NCI-H1417 (cell line): ENCODE data around the gene DRD2.

Source experiments
- DNase-seq, 3 experiments: peaks; one replicate each; lab custom pipeline; 2025; lab: John Stamatoyannopoulos, UW

The DRD2 gene

DNA sequence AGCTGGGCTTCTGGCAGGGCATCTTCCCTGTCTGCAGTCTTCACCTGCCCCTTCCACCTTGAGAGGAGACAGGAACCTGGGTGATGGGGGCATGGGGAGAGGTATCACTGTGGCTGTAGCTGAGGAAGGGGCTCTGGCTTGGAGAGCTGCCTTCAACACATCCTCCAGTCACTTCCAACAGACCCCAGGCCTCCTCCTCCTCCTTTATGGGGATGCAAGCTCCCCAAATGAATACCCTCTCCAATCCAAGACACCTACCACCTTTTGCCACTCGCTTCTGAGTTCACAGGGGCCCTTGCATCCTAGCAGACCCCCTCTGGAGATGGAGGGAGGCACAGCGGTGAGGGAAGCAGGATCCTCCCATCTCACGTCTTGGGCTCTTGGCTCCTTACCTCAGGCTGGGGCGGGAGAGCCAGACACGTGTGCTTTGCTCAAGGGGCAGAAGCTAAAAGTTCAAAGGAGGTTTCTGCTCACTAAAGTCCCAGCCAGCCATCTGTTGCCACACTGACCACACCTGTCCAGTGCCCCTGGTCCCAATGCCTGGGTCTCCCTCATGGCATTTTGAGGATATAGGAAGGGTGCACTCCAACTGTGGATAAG lies 74.5 kb downstream of the DRD2 start:
- DNase-seq: no peak

DNA sequence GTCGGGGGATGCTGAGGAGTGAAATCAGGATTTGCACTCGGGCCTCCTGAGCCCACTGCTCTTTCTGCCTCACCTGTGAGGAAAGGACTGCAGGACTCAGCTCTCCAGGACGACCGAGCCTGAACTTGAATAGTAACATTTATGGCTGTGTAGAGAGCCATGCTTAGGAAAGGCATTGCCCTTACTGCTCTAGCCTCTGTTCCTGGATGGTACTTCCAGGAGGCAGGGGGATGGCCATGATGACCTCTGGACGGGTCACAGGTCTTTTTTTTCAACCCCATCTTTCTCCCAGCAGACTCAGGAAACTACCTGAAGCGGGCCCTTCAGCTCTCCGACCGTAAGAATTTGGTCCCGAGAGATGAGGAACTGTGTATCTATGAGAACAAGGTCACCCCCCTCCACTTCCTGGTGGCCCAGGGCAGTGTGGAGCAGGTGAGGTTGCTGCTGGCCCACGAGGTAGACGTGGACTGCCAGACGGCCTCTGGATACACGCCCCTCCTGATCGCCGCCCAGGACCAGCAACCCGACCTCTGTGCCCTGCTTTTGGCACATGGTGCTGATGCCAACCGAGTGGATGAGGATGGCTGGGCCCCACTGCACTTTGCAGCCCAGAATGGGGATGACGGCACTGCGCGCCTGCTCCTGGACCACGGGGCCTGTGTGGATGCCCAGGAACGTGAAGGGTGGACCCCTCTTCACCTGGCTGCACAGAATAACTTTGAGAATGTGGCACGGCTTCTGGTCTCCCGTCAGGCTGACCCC lies 76.3 kb downstream of the DRD2 start:
- DNase-seq: no peak

GRCh38 chr11:113397821-113398220 lies 77.4 kb downstream of the DRD2 start:
- peak in 1 of 3 experiments; percentile 11 for DNase-seq

DNA sequence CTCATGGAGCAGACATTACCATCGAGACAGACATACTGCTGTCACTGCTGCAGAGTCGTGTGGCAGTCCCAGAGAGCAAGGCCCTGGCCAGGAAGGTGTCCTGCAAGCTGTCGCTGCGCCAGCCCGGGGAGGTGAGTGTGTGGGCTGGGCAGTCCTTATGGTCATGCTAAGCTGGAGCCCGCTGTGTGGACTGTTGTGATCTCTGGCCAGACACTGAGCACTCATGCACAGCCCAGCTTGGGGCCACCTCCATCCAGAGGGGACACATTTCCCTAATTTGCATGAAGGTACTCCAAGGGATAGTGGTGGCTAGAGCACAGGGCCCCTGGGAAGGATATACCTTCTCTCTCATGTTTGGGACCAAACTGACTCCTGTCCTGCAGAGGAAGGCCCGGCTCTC lies 78.0 kb downstream of the DRD2 start:
- DNase-seq: no peak

DNA sequence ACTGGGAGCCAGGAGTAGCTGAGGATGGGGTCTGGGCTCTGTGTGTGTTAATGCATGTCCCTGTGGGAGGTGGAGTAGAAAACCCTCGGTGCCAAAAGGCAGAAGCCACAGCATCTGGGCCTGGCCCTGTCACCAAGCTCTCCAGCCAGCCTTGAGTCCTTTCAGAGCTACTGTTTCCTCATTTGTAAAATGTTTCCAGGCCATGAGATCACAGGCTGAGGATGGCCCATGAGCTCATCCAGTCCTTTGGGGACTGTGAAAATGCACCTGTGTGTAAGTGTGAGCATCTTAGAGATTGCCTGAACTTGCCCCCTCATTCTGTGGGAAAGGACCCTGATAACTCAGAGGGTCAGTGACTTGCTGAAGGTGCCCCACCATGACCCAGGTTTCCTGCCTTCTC lies 78.5 kb downstream of the DRD2 start:
- no peak for DNase-seq

- no peak for DNase-seq
Observed at GRCh38 chr11:113395782-113396336, 79.3 kb downstream of the DRD2 start.

DNA sequence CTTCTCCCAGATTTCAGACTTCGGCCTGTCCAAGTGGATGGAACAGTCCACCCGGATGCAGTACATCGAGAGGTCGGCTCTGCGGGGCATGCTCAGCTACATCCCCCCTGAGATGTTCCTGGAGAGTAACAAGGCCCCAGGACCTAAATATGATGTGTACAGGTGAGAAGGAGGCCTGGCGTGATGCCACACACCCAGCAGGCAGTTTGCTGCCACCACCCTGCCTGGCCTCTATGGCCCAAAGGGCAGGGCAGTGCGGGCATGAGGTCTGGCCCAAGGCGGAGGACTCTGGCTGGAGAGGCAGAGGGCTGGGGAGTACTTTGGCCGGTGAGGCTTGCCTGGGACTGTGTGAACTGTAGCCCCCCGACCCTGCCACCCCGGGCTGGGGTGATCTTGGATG lies 80.3 kb downstream of the DRD2 start:
- no peak for DNase-seq

GRCh38 chr11:113393501-113393985 lies 81.7 kb downstream of the DRD2 start:
- no peak for DNase-seq

DNA sequence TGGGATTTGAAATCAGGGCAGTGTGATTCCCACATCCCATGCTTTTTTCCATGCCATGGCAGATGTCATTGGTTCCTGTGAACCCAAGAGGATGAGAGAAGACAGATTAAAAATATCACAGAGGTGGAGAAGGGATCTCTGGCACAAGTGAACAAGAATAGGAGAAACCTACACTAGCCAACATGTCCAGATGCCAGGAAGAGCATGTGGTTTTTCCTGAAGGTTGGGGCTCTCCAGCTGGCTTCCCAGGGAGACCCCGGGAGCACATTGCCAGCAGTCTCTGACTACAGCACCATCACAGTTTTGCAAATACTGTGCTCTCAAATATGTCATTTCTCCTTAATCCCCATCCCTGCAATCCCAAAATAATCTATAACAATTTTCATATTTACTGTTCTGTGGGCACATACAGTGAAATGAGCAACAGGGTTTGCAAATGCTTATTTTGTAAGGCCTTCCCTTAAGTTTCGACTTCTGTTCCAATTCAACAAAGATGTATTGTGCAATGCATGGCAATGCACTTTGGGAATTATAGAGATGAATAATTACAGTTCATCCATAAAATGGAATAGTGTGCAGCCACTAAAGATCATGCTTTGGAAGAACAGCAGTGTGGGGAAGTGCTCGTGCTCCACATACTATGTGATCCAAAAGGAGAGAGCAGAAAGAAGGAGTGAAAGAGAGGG lies 82.8 kb downstream of the DRD2 start:
- DNase-seq: no peak

GRCh38 chr11:113389272-113389671 lies 85.9 kb downstream of the DRD2 start:
- no peak for DNase-seq

DNA sequence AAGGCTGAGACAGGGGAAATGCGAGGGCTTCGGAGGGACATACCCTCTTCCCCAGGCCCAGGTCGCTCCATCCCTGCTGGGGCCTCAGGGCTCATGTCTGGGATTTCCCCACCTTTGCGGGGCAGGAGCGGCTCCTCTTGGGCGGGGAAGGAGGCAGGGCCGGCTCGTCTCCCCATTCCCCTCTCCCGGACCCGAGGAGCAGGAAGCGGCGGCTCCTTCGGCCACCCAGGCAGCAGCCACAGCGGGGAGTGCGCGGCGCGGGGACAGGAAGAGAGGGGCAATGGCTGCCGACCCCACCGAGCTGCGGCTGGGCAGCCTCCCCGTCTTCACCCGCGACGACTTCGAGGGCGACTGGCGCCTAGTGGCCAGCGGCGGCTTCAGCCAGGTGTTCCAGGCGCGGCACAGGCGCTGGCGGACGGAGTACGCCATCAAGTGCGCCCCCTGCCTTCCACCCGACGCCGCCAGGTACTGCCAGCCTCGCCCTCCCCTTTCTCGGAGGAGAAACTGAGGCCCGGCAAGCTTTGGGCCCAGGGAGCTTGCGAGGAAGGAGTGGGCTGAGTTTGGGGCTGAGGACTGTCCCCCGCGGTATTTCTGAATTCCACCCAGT lies 87.5 kb downstream of the DRD2 start, which contains the start of gene ANKK1:
TSS of gene ANKK1 (plus strand) at position 175 of the 607 bp plus-strand sequence. CDS start at position 281, 106 bp downstream.
- DNase-seq: no peak

GRCh38 chr11:113386866-113387265 lies 88.3 kb downstream of the DRD2 start:
- DNase-seq: no peak

GRCh38 chr11:113385749-113386148 lies 89.4 kb downstream of the DRD2 start:
- DNase-seq: peak in 1 of 3 experiments; percentile 25

GRCh38 chr11:113384551-113384950 lies 90.6 kb downstream of the DRD2 start:
- DNase-seq: peak in 2 of 3 experiments; percentile 41 to 62

DNA sequence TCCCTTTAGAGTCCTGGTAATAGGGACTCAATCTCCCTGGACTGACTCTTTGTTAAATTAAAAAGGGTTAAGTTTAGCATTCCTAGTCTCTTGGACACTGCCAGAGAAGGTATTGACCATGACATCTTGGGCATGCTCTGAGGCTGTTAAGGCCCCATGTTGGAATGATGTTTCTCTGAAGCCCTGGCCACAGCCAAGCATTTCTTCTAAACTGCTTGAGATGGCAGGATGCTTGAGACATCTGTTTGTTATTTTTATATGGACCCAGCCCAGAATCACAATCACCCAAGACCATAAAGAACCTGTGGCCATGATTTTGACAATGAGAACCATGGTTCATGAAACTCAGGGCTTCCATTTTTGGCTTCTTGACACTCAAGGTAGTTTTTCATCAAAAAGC lies 93.1 kb downstream of the DRD2 start:
- DNase-seq: no peak

DNA sequence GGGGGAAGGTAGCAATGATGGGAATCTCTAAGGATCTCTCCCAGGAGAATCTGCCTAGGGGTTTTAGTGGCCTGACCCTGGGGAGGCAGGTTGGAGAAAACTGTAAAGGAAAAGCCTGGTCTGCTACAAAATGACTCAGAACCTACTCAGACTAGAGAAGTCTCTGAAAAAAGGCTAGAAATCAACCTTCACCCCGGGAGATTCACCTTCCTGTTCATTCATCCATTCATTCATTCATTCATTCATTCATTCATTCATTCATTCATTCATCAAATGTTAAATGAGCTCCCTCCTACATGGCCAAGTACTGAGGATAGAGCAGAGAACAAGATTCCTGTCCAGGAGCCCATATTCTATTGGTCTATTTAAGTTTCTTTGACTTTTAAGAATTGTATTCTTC lies 96.5 kb downstream of the DRD2 start:
- DNase-seq: no peak

DNA sequence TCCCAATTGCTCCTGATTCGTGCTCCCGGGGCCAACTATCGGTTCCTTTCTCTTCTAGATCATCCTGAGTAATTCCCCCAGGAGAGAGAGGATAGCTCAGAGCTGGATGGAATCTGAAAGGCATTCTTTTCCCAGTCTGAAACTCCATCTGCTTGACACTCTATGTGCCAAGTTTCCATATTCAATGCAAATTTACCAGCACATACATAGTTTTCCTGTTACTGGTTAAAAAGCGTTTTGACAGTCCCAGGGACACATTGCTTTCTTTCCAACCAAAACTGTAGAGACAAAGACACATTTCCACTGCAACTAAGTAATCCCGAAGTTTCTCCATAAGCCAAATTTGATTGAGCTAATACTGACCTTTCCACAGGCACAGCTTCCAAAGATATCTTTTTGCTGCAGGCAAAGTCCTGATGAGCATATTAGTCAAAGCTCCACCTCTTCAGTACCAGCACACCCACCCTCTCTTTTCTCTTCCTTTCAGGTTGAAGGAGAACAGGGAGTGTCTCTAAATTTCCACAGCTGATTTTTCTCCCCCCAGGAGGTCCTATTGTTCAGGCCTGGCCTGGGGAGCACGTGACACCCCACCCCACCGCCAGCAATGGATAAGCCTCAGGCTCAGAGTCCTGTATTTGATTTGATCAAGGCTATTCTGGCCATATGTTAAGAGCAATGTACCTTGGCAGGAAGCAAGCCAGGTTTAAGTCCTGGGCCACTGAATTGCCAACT lies 97.4 kb downstream of the DRD2 start:
- peak in 2 of 3 experiments; percentile 53 to 75 for DNase-seq

GRCh38 chr11:113376156-113376555 lies 99.0 kb downstream of the DRD2 start:
- DNase-seq: no peak

DNA sequence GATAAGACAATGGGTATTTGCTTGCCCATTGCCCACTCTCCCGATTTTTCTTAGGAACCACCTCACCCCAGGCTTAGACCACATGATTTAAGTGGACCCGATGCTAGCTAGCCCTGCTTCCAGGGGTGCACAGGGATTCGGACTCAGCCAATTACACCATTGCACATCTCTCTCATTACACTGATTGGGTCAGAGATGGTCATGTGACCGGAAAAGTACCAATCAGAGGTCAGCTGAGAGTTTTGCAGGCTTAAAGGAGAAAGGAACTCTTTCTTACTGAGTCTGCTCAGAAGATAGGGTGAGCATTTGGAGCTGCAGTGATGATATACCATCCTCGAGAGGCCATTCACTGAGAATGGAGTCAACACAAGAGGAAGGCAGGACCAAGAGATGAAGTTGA lies 99.8 kb downstream of the DRD2 start:
- DNase-seq: no peak

DNA sequence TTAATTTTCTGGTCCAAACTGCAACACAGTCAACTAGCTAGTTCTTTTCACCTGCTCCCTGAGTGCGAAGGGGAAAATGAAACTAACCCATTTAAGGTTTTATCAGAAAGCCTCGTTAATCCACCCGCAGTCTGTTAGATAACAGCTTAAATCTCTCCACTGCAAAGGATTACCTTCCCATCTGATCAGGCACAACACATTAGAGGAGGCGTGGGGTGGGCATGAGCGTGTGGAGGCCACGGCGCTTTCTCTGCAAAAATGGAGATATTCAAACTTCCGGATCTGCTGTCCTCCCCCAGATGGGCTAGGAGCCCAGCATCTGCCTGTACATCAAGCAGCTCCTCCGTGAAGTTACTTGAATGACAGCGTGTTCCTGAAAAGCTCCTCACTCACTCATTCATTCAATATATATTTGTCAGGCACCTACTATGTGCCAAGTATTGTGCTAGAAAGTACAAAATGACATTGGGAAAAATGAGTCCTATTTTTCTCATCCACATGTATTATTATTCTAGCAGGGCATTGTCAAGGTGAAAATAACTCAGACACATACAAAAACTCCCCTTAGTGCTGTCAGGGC lies 101.1 kb downstream of the DRD2 start:
- DNase-seq: no peak

GRCh38 chr11:113373306-113373705 lies 101.9 kb downstream of the DRD2 start:
- DNase-seq: no peak
